GM19328 (cell line): ENCODE results near the gene CNOT4.
"Not testable (repeated sequence)": the region's sequence is repeated elsewhere in the genome, so short reads cannot be mapped to it uniquely, and the experiment has no call there.

Source experiments
- ATAC-seq: cut with Tn5 transposase; IDR thresholded peaks from one replicate; pipeline ENCODE4 v1.9.1; 2021; ENCODE audit warnings: mild to moderate bottlenecking, moderate library complexity; ENCODE audit not compliant: unreplicated experiment

Gene CNOT4

DNA sequence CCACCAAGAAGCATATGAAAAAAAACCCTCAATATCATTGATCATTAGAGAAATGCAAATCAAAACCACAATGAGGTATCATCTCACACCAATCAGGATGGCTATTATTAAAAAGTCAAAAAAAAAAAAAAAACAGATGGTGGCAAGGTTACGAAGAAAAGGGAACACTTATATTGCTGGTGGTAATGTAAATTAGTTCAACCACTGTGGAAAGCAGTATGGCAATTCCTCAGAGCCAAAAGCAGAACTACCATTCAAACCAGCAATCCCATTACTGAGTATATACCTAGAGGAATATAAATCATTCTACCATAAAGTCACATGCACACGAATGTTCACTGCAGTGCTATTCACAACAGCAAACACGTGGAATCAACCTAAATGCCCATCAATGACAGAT, 46.0 kb downstream of the CNOT4 start:
- no peak for ATAC-seq

- no peak for ATAC-seq
Measured at GRCh38 chr7:135459951-135460567, 49.8 kb downstream of the CNOT4 start.

DNA sequence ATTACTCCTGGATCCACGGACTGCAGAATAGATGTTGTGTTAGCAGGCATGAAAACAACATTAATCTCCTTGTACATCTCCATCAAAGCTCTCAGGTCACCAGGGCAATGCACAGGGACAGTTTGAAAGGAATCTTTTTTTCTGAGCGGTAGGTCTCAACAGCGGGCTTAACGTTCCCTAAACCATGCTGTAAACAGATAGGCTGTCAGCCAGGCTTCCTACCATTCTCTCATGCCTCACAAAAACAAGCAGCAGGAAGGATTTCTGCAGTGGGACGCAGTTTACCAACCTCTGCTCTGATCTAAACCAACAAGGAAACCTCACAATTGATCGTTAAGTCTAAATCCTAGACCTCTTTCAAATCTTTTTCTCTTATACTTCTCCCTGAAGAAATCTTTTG, 50.8 kb downstream of the CNOT4 start:
- no peak for ATAC-seq

DNA sequence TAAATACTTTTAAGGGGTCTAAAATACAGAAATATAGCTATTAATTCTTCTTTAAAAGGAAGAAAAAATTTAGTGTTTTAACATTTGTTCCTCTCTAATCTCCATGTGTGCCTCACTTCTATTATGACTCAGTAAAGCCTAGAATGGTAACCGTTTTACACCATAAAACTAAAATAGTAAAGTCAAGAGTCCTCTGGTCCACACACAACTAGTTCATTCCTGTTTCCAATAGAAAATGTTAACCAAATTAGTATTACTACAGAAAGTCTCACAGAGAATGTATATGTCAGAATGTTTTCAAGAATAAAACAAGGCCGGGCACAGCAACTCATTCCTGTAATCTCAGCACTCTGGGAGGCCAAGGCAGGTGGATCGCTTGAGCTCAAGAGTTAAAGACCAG, 55.8 kb downstream of the CNOT4 start:
- no peak for ATAC-seq

GRCh38 chr7:135449436-135449835, 60.5 kb downstream of the CNOT4 start:
- ATAC-seq = no peak

GRCh38 chr7:135448753-135449152, 61.1 kb downstream of the CNOT4 start:
- ATAC-seq = no peak

- no peak for ATAC-seq
Measured at GRCh38 chr7:135447748-135448147, 62.2 kb downstream of the CNOT4 start.

- no peak for ATAC-seq
Measured at GRCh38 chr7:135445690-135446089, 64.2 kb downstream of the CNOT4 start.

- not testable (repeated sequence) for ATAC-seq
Measured at GRCh38 chr7:135445266-135445665, 64.6 kb downstream of the CNOT4 start.

DNA sequence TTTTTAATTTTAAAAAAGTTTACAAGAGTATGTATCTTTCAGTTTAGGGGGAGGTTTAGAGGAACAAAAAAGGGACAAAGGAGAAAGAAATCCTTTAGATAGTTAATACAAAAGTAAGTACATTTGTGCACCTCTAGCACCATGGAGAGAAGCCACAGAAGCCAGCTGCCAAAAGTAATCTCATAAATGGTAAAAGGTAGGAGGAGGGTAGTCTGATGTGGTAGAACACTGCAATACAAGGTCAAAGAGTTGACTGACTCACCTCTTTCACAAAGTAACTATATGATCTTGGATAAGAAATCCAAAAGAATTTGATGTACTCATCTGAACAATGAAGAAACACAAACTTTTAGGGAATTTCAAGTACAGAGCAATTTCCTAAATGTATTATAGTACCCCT, 68.1 kb downstream of the CNOT4 start:
- no peak for ATAC-seq

DNA sequence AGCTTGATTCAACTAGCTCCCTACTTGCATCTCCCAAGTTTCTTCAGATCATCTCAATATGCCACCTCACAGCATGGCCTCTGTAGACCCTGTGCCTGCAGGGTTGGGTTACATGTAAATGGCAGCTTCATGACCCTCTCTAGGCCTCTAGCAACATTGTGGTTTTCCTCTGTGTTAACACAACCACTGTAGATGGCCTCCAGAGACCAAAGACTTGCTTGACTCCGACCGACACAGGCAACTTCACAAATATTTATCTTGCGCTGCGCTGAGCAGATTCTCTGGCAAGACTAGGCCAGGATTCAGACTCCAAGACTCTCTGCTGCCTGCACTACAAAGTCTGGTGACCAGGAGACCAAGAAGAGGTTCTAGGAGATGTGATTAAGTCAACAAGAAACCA, 75.9 kb downstream of the CNOT4 start:
- ATAC-seq = no peak

DNA sequence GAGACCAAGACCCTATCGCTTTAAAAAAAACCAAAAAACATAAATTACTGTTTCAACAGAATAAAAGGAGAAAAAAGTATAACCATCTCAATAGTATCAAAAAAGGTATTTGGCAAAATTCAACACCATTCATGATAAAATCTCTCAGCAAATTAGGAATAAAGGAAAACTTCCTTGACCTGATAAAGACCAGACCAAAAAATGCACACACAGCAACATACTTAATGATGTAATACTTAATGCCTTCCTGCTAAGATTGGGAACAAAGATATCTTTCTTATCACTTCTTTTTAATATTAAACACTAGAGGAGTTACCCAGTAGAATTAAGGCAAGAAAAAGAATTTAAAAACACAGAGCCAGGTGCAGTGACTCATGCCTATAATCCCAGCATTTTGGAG, 79.3 kb downstream of the CNOT4 start:
- no peak for ATAC-seq

GRCh38 chr7:135428879-135429278, 81.0 kb downstream of the CNOT4 start:
- ATAC-seq = no peak

- ATAC-seq = no peak
Measured at GRCh38 chr7:135428011-135428410, 81.9 kb downstream of the CNOT4 start.

DNA sequence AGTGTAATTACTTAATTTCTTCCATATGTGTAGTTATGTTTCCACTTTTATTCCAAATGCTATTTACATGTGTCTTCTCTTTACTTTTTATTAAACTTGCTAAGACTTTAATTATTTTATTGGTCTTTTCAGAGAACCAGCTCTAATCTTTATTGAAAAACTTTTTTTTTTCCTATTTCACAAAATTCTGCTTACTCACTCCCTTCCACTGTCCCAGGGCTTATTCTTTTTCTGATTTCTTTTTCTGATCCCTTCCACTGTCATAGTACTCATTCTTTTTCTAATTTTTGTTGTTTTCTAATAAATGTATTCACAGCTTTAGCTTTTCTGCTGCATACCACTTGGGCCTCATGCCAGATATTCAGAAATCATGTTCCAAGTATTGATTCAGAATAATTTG, 82.7 kb downstream of the CNOT4 start:
- ATAC-seq = no peak

- ATAC-seq = no peak
Measured at GRCh38 chr7:135425036-135425435, 84.9 kb downstream of the CNOT4 start.

DNA sequence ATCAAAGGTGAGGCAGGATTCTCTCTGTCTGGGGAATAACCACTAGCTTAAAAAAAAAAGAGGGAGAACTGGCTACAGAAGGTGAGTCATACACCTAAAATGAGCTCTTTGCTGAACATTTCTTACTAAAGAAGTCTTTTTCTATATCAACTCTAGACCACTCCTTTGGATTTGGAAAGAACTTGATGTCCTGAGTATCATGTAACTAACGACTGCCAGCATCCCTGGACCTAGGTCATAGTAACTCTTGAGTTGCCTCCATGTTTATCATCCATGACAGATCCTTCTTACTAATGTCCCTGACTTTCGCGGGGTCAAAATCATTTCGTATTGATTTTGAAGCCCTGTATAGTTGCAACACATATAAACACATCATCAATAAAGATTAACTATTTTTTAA, 89.1 kb downstream of the CNOT4 start:
- no peak for ATAC-seq

DNA sequence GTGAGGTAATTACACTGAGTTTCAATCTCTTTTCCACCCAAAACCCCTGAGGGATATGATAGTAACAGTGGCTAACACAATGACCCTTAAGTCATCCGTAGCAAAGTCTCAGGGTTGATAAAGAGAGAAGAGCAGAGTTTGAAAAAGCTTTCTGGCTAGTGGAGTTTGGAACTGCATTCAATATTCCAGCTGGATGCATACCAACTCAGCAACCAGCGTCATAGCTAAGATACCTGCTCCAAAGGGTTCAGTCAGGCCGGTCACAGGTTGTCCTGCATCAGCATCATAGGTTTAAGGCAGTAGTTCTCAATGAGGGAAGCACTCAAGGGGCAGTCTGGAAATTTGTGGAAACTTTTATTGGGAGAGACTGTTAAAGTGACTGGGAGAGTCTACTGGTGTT, 93.5 kb downstream of the CNOT4 start:
- ATAC-seq = no peak

- no peak for ATAC-seq
Measured at GRCh38 chr7:135414850-135415439, 95.0 kb downstream of the CNOT4 start.

DNA sequence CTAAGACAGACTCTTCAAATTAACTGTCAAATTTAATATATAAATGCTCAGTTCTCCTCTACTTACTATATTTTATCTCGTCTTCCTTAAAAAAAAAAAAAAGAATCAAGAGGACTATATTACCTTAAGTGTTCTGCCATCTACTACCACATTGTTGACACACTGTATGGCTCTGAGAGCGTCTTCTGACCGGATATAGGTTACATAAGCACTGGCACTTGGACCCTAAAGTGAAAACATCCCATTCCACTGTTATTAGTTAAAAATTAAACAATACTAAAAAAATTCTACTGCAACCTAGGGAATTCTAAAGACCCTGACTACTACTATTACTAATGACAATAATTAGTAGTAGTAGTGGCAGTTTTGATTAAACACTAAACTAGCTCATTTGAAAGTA, 95.7 kb downstream of the CNOT4 start:
- no peak for ATAC-seq

DNA sequence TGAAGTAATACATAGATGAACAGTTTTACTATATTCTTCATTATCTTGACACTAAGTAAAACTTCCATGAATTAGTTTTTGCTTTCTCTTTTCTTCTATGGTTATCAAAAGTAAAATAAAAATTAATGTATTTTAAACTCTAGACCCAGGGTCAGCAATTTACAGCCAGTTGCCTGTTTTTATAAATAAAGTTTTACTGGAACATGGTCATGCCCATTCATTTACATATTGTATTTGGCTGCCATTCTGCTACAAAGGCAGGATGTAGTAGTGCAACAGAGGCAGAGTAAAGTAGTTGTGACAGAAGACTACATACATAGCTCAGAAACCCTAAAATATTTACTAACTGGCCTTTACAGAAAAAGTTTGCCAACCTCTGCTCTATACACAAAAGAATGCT, 98.8 kb downstream of the CNOT4 start:
- ATAC-seq = no peak

DNA sequence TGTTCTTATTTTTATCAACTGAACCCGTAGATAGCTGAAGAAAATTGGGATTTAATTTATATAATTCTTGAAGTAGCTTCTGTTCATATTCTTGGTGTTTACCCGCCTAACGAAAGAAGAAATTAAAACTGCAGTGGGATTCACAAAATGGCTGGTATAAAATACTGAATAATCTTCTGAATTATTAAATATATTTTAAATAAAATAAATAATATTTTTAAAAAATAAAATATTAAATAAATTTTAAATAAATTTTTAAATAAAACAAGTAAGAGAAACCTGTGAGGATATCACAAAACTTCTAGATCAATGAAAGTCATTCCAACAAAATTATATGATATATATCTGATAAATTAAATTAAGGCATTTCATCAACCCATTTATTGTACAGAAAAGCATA, 99.4 kb downstream of the CNOT4 start:
- ATAC-seq = no peak
